K562 (cell line): ENCODE results near the gene CEMP1. TPM values are rescaled to one million over a fixed set of nuclear protein-coding genes. Genes with fewer than 3 reads are reported as not detected.

Experiments
- ATF1 ChIP-seq, 2 experiments: fragments of 450-650 bp in 1 of 2; IDR thresholded peaks; 2 replicates each; pipeline ENCODE4 v1.6.1; 2016; ENCODE audit warnings: missing compliant biosample characterization in 1 of 2, missing genetic modification characterization in 1 of 2
- ATF6 ChIP-seq: sonication (generic); formaldehyde crosslinking; IDR thresholded peaks from 2 replicates; pipeline ENCODE4 v1.4.0; 2020; ENCODE audit warnings: mild to moderate bottlenecking, missing genetic modification reagents
- BRCA1 ChIP-seq, 2 experiments: fragments of 450-650 bp in 1 of 2; sonication (generic) in 1 of 2; formaldehyde crosslinking in 1 of 2; IDR thresholded peaks; 2 replicates each; pipeline versions ENCODE4 v1.5.0 to v1.6.1; 2017 to 2020; ENCODE audit warnings: mild to moderate bottlenecking in 1 of 2, missing genetic modification reagents in 1 of 2
- E2F6 ChIP-seq, 2 experiments: IDR thresholded peaks; 2 replicates each; pipeline ENCODE4 v1.6.1; 2011; ENCODE audit warnings: borderline replicate concordance in 1 of 2, control low read depth in 1 of 2, low read depth in 1 of 2, low read length in 1 of 2, mild to moderate bottlenecking in 1 of 2, mixed read lengths in 1 of 2, moderate library complexity in 1 of 2; ENCODE audit not compliant: insufficient read depth in 1 of 2, insufficient read length in 1 of 2, poor library complexity in 1 of 2, severe bottlenecking in 1 of 2; ENCODE audit errors: extremely low read depth in 1 of 2
- HDAC2 ChIP-seq: fragments of 450-650 bp; IDR thresholded peaks from 2 replicates; pipeline ENCODE4 v1.6.1; 2016; ENCODE audit warnings: mild to moderate bottlenecking
- HDGF ChIP-seq: fragments of 450-650 bp; IDR thresholded peaks from 2 replicates; pipeline ENCODE4 v1.6.1; 2016
- HIVEP1 ChIP-seq: fragments of 250-450 bp; sonication (Bioruptor Pico); IDR thresholded peaks from 2 replicates; pipeline ENCODE4 v1.4.0; 2020; ENCODE audit warnings: mild to moderate bottlenecking
- PHF21A ChIP-seq: fragments of 450-650 bp; IDR thresholded peaks from 2 replicates; pipeline ENCODE4 v1.6.1; 2017; ENCODE audit warnings: low read depth, borderline replicate concordance
- PML ChIP-seq: IDR thresholded peaks from 2 replicates; pipeline ENCODE4 v1.6.1; 2012; ENCODE audit warnings: low read length, inconsistent platforms
- SMARCE1 ChIP-seq: fragments of 450-650 bp; IDR thresholded peaks from 2 replicates; pipeline ENCODE4 v1.7.1; 2016; ENCODE audit warnings: mild to moderate bottlenecking
- TCF7 ChIP-seq: sonication (generic); IDR thresholded peaks from 2 replicates; pipeline ENCODE4 v1.6.1; 2016; ENCODE audit warnings: antibody characterized with exemption, borderline replicate concordance
- ZBTB1 ChIP-seq: sonication (generic); formaldehyde crosslinking; IDR thresholded peaks from 2 replicates; pipeline ENCODE4 v1.8.1; 2023; ENCODE audit warnings: missing genetic modification reagents, low read depth, mild to moderate bottlenecking, borderline replicate concordance
- ZBTB49 ChIP-seq: sonication (generic); formaldehyde crosslinking; IDR thresholded peaks from 2 replicates; pipeline ENCODE4 v1.8.0; 2022; ENCODE audit warnings: missing genetic modification reagents, mild to moderate bottlenecking, borderline replicate concordance
- ZNF311 ChIP-seq: fragments of 250-450 bp; sonication (Bioruptor Pico); IDR thresholded peaks from 2 replicates; pipeline ENCODE4 v1.4.0; 2020; ENCODE audit warnings: mild to moderate bottlenecking, moderate library complexity
- ZNF384 ChIP-seq: IDR thresholded peaks from 2 replicates; pipeline ENCODE4 v1.6.1; 2012; ENCODE audit warnings: low read depth, low read length, improper control_type of control experiment
- polyA plus RNA-seq, 8 experiments: library from polyadenylated mRNA; depleted of rRNA in 4 of 8; stranded (reverse) in 5 of 8; unstranded in 3 of 8; fragments of >200 nt; fragmentation: Nextera tagmentation in 2 of 8; fragmentation: Illumina TruSeq in 1 of 8; extraction: Ambion mirVana in 2 of 8; extraction: Trizol in 1 of 8; gene quantifications; 2 replicates each; pipeline versions ENCODE4 v1.2.1 to v1.2.3, GENCODE V29; 2011 to 2014; ENCODE audit warnings: inconsistent platforms in 1 of 8, missing spikeins in 1 of 8
- total RNA-seq, 7 experiments: library from RNA; depleted of rRNA in 6 of 7; stranded (reverse); fragments of >200 nt in 6 of 7; fragmentation: Illumina TruSeq in 2 of 7; extraction: Trizol in 2 of 7; gene quantifications; 2 replicates each; pipeline versions ENCODE4 v1.2.1 to v1.2.3, GENCODE V29; 2011 to 2021; ENCODE audit warnings: low replicate concordance in 1 of 7
- TF ChIP-seq, protein P1 (sequence below): fragments of 450-650 bp; IDR thresholded peaks from 2 replicates; pipeline ENCODE4 v1.6.1; 2018; ENCODE audit warnings: mild to moderate bottlenecking, low read depth; ENCODE audit not compliant: partially characterized antibody
- TF ChIP-seq, protein P2 (sequence below): fragments of 450-650 bp; IDR thresholded peaks from 2 replicates; pipeline ENCODE4 v1.6.1; 2016; ENCODE audit warnings: borderline replicate concordance

The CEMP1 gene
- total and polyA plus RNA-seq, 9 of the 15 experiments (the other 6 are each of a cell fraction or from before 2014, with no cell fraction given): 0.05 to 0.45 TPM; not detected in 7

- TF ChIP-seq, protein P1, sequence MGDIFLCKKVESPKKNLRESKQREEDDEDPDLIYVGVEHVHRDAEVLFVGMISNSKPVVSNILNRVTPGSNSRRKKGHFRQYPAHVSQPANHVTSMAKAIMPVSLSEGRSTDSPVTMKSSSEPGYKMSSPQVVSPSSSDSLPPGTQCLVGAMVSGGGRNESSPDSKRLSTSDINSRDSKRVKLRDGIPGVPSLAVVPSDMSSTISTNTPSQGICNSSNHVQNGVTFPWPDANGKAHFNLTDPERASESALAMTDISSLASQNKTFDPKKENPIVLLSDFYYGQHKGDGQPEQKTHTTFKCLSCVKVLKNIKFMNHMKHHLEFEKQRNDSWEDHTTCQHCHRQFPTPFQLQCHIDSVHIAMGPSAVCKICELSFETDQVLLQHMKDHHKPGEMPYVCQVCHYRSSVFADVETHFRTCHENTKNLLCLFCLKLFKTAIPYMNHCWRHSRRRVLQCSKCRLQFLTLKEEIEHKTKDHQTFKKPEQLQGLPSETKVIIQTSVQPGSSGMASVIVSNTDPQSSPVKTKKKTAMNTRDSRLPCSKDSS: no peak
- no peak for TF ChIP-seq ATF6 (CRISPR knock-in tag)
- no peak for TF ChIP-seq BRCA1 (IDR thresholded peaks at IDR 0.05)
- no peak for TF ChIP-seq BRCA1 (CRISPR knock-in tag; IDR thresholded peaks at IDR 0.05)
- no peak for TF ChIP-seq PML
- TF ChIP-seq ZBTB1 (CRISPR knock-in tag): 0 out of 2 replicates have a peak, but pooled peaks have one; percentile 43
- 0 out of 2 replicates have a peak, but pooled peaks have one; percentile 8 for TF ChIP-seq PHF21A
- TF ChIP-seq, protein P2, sequence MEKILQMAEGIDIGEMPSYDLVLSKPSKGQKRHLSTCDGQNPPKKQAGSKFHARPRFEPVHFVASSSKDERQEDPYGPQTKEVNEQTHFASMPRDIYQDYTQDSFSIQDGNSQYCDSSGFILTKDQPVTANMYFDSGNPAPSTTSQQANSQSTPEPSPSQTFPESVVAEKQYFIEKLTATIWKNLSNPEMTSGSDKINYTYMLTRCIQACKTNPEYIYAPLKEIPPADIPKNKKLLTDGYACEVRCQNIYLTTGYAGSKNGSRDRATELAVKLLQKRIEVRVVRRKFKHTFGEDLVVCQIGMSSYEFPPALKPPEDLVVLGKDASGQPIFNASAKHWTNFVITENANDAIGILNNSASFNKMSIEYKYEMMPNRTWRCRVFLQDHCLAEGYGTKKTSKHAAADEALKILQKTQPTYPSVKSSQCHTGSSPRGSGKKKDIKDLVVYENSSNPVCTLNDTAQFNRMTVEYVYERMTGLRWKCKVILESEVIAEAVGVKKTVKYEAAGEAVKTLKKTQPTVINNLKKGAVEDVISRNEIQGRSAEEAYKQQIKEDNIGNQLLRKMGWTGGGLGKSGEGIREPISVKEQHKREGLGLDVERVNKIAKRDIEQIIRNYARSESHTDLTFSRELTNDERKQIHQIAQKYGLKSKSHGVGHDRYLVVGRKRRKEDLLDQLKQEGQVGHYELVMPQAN: no peak
- TF ChIP-seq HDGF: no peak
- TF ChIP-seq ZNF311 (CRISPR knock-in tag): no peak
- TF ChIP-seq ATF1 (CRISPR knock-in tag; IDR thresholded peaks at IDR 0.05): no peak
- no peak for TF ChIP-seq ATF1 (tag; IDR thresholded peaks at IDR 0.05)
- no peak for TF ChIP-seq SMARCE1
- TF ChIP-seq ZNF384: no peak
- no peak for TF ChIP-seq HDAC2
- TF ChIP-seq TCF7: no peak
- no peak for TF ChIP-seq HIVEP1 (CRISPR knock-in tag)
- peak in 1 of 2 experiments; percentile 0 for TF ChIP-seq E2F6 (IDR thresholded peaks at IDR 0.05; ENCODE audit: borderline replicate concordance in 1 of 2, extremely low read depth in 1 of 2, insufficient read depth in 1 of 2, insufficient read length in 1 of 2, low read depth in 1 of 2, low read length in 1 of 2, poor library complexity in 1 of 2, severe bottlenecking in 1 of 2)
- TF ChIP-seq ZBTB49 (CRISPR knock-in tag): 0 out of 2 replicates have a peak, but pooled peaks have one; percentile 81
Observed at GRCh38 chr16:2537451-2538379, 6.5 kb upstream of the CEMP1 start, which contains the start of gene PDPK1 (continued).
